Muscle of arm (tissue), 12 donors: ENCODE data around the gene RXFP2. TPM values are rescaled to one million over a fixed set of nuclear protein-coding genes. Genes with fewer than 3 reads are reported as not detected.

Experiments used
- DNase-seq: peaks from one replicate; pipeline ENCODE4 v3.0.0-alpha.2; 2013
- polyA plus RNA-seq, 12 donors: library from polyadenylated mRNA; unstranded; fragments of 120-200 nt; gene quantifications; one replicate each; pipeline ENCODE4 v1.2.1, GENCODE V29; 2013; ENCODE audit not compliant: insufficient read length in 12 of 12

Gene RXFP2
- polyA plus RNA-seq, 12 donors: 0.04 to 0.19 (median 0.08) TPM; not detected in 9

DNA sequence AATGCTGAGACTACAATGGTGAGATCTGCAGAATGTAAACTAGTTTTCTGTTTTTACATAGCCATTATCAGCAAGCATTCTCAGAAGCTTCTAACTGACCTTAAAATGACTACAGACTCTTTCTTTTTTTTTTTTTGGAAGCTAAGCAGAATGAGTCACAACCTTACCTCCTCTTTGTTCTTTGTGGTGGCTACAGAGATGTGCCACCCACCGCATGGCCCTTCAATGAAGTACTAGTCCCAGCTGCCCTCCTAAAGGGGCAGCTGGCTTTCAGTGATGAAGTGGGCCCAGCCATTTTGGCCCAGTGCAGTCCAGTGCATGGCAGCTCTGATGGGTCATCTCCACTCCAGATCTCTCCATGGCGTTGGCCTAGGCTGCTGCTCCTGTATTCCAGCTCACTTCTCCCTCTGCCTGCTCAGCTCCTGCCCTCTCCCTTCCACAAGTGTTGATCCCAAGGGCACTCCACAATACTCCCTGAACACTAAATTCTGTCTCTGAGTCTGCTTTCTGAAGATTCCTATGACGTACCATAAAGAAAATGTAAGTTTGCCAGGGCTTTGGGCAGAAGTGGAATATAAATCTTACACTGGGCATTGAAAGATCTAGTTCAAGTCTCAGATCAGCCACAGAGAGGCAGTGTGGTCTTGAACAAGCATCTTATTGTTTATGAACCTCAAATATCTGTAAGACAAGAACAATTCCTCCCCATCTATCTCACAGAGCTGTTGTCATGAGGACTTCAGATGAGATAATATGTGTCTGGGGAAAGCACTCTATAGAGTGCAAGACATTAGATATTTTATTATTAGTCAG is 85.6 kb downstream of the RXFP2 start:
- DNase-seq: no peak

DNA sequence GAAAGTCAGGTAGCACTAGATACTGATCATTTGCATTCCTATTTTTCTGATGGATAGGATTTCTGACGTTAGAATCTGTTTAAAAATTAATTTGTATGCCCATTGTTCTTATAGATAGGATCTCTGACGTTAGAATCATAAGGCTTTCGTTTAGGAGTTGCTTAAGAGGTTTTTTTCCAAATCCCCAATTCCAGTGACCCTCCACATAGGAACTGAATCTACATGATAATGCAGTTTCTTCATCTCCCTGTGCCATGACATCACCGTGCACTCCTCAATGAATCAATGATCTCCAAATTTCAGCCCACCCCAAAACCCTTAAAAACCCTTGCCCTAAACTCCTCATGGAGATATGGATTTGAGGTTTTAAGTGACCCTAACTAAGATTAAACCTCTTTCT is 87.2 kb downstream of the RXFP2 start:
- no peak for DNase-seq

DNA sequence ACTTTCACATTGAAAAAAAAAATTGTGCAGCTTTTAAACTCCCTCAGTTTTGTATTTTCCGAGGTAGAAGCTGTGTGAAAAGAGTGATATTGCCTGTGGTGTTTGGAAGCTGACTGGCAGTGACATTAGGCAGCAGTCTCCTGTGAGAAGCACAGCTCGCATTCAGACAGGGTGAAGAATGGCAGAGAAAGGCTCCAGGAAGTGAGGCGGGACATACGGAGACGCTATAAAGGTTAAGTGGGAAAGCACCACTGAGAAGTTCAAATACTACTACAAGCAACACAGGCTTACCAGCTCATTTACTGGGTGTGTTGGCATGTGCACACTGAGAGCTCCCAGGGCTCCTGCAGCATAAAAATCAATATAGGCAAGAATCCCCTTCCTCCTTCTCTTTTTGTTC is 88.4 kb downstream of the RXFP2 start:
- no peak for DNase-seq

DNA sequence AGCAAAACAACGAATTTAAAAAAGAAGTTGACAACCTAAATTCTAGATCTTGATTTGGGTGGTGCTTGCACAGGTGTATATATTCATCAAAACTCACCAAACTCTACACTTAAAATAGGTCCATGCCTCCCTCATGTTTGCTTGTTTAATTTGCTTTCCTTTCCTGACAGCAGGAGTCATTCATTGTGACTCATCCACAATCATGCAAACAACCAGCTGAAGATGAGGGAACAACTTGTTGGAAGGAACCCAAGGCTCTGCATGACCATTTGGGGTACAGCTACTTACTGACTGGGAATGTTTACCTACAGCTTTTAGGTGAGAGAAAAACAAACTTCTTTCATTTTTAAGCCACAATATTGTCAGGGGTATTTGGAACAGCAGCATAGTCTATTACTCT is 96.6 kb downstream of the RXFP2 start:
- no peak for DNase-seq

DNA sequence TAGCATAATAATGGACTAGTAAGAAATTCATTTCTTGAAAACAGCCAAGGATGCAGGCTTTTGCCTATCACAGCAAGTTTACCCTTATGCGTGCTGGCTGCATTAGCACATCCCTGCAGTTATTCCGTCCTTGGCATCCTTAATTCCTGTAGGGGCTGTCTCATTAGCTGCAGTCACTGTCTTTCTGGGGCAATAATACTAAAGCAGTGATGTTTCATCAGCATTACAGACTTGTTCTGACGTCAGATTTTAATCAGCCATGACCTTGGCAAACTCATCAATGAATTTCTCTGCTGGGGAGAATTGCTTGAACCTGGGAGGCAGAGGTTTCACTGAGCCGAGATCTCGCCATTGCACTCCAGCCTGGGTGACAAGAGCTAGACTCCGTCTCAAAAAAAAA is 103.7 kb downstream of the RXFP2 start:
- DNase-seq: no peak

GRCh38 chr13:31846182-31846938 is 107.0 kb downstream of the RXFP2 start:
- peak; percentile 79 for DNase-seq

GRCh38 chr13:31846961-31847752 is 107.8 kb downstream of the RXFP2 start:
- DNase-seq: peak; percentile 22

DNA sequence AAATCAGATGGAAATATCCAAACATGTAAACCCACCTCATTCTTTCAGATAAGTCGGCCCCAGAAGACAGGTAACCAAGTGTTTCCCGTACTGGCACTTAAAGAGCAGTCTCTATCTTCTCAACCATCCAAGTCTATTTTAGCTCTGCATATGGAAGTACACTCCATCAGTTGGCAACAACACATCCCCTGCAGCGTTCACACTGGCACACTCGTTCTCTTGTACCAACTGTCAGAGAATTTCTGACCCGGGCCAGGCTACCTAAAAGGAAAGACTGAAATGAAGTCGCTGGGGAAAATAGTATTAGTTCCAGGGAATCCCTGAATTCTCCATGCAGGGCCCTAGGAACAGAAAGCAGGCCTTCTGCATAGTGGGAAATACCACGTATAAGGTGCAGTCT is 109.3 kb downstream of the RXFP2 start:
- DNase-seq: no peak

DNA sequence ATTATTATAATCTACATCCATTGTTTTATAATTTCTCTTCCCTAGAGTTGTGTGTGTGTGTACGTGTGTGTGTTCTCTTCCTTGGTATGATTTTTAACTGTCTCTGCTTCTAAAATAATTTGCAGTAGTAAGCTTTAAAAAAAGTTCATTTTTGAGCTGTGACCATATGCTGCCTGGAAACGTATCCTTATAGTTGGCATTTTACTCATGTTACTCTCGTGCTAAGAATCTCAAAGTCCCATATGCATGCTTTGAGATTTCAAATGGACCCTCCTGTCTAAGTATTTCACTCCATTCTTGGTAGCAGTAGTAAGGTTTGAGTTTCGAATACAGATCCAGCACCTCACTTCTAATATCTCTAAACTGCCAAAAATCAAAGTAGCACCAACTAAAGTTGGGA is 109.9 kb downstream of the RXFP2 start:
- no peak for DNase-seq

DNA sequence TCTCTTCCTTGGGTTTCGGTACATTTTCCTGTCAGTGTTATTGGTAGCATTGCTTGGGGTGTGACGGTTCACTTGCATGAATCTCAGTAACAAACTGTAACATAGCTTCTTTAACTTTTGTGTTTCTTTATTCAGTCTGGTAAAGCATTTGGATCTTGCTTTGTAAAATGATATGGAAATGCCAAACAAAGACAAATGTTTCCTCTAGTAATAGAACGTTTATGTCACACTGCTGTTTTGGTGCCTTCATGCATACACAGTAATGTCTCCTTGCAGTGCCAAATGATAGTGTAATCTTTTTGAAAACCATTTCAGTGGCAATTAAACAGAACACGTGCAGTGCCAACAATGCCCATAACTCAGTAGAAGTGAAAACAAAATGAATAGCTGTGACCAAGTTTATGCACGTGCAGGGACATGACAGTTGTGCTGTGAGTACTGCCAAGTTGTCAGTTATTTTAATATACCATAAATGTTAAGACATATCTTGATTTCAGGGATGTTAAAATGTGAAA is 110.8 kb downstream of the RXFP2 start:
- DNase-seq: no peak

- no peak for DNase-seq
Observed at GRCh38 chr13:31851216-31851615, 111.9 kb downstream of the RXFP2 start.
